Suprapubic skin (tissue), 3 donors: Measurements from ENCODE around the gene CATSPER1.

Source experiments
- POLR2AphosphoS5 ChIP-seq, 3 donors: sonication (generic); formaldehyde crosslinking; IDR thresholded peaks; one replicate each; pipeline ENCODE4 v1.6.1; 2017; ENCODE audit warnings: antibody characterized with exemption in 3 of 3
- TF ChIP-seq, protein P1 (sequence below), 2 donors: fragments of 200-600 bp in 1 of 2; fragments of 450-650 bp in 1 of 2; sonication (generic) in 1 of 2; IDR thresholded peaks; one replicate each; pipeline ENCODE4 v1.5.1; 2016 to 2019; ENCODE audit warnings: antibody characterized with exemption in 2 of 2, mild to moderate bottlenecking in 1 of 2, moderate library complexity in 1 of 2

DNA sequence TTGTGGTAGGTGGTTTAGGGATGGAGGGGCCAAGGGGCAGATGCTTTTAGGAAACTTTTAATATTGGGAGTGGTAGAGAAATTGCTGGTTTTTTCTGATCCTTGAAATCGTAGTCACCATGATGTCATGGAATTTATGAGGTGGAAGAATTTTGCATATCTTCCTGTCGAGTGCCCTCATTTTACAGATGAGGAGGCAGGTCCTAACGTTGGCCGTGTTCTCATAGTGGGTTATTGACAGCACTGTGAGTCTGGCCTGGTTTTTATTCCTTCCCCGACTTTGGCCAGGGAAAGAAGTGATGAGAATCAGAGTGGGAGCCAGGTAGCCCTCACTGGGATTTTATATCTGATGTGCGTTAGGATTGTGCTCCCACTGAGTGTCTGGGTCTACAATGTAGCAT is 35.0 kb upstream of the CATSPER1 start:
- no peak for TF ChIP-seq POLR2AphosphoS5 (IDR thresholded peaks at IDR 0.05)
- TF ChIP-seq, protein P1, sequence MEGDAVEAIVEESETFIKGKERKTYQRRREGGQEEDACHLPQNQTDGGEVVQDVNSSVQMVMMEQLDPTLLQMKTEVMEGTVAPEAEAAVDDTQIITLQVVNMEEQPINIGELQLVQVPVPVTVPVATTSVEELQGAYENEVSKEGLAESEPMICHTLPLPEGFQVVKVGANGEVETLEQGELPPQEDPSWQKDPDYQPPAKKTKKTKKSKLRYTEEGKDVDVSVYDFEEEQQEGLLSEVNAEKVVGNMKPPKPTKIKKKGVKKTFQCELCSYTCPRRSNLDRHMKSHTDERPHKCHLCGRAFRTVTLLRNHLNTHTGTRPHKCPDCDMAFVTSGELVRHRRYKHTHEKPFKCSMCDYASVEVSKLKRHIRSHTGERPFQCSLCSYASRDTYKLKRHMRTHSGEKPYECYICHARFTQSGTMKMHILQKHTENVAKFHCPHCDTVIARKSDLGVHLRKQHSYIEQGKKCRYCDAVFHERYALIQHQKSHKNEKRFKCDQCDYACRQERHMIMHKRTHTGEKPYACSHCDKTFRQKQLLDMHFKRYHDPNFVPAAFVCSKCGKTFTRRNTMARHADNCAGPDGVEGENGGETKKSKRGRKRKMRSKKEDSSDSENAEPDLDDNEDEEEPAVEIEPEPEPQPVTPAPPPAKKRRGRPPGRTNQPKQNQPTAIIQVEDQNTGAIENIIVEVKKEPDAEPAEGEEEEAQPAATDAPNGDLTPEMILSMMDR (IDR thresholded peaks at IDR 0.05): no peak
